Activated T-helper 17 cell treated with anti-CD3 and anti-CD28 coated beads, Interleukin-2, amount 50 U/mL, for 72 hours (primary cell): Measurements from ENCODE around the gene ABCC11. TPM values are rescaled to one million over a fixed set of nuclear protein-coding genes. Genes with fewer than 3 reads are reported as not detected.
A peak's percentile ranks its signal among the peaks of the same experiment; 100 is the strongest.

Experiments
- ATAC-seq: fragments of 150-1000 bp; cut with Tn5 transposase; replicated peaks from 2 replicates; pipeline ENCODE4 v1.10.0; 2021; ENCODE audit warnings: mild to moderate bottlenecking, moderate library complexity
- H3K27ac Mint-ChIP-seq: one replicate; pipeline ENCODE4 v1.8.0; 2022; ENCODE audit warnings: mixed read lengths
- H3K27me3 Mint-ChIP-seq: one replicate; pipeline ENCODE4 v1.8.0; 2022; ENCODE audit warnings: mixed read lengths
- H3K36me3 Mint-ChIP-seq: one replicate; pipeline ENCODE4 v1.8.0; 2022; ENCODE audit warnings: low read depth, mild to moderate bottlenecking, mixed read lengths
- H3K4me1 Mint-ChIP-seq: one replicate; pipeline ENCODE4 v1.8.0; 2022; ENCODE audit warnings: mixed read lengths
- H3K4me3 Mint-ChIP-seq: one replicate; pipeline ENCODE4 v1.8.0; 2022; ENCODE audit warnings: mild to moderate bottlenecking, mixed read lengths
- H3K9me3 Mint-ChIP-seq: one replicate; pipeline ENCODE4 v1.8.0; 2022; ENCODE audit warnings: mixed read lengths
- total RNA-seq, 2 donors: library from RNA; stranded (reverse); gene quantifications; one replicate each; pipeline ENCODE4 v1.2.3, GENCODE V29; 2022

The ABCC11 gene
- total RNA-seq, 2 donors from 2014 or later, result 0.19 to 0.24 TPM

- ATAC-seq, result no peak
- Mint-ChIP-seq H3K27me3 (peaks cover 6% of the 10 kb centered on the region), H3K9me3 (no peaks in the 10 kb centered on the region), H3K36me3 (no peaks in the 10 kb centered on the region), H3K4me1 (peaks cover 8% of the 10 kb centered on the region), H3K4me3 (no peak overlapping the region), H3K27ac (no peak overlapping the region)
These were observed 12.7 kb downstream of the ABCC11 start for GRCh38 chr16:48234630-48235029.

GRCh38 chr16:48232493-48233040 is 14.8 kb downstream of the ABCC11 start:
- Mint-ChIP-seq H3K27me3 (peaks cover 14% of the 10 kb centered on the region), H3K4me1 (peaks cover 8% of the 10 kb centered on the region), H3K36me3 (no peaks in the 10 kb centered on the region), H3K9me3 (no peaks in the 10 kb centered on the region), H3K4me3 (peak overlapping the region; percentile 47), H3K27ac (peak overlapping the region; percentile 59)
- ATAC-seq, result peak; percentile 53

DNA sequence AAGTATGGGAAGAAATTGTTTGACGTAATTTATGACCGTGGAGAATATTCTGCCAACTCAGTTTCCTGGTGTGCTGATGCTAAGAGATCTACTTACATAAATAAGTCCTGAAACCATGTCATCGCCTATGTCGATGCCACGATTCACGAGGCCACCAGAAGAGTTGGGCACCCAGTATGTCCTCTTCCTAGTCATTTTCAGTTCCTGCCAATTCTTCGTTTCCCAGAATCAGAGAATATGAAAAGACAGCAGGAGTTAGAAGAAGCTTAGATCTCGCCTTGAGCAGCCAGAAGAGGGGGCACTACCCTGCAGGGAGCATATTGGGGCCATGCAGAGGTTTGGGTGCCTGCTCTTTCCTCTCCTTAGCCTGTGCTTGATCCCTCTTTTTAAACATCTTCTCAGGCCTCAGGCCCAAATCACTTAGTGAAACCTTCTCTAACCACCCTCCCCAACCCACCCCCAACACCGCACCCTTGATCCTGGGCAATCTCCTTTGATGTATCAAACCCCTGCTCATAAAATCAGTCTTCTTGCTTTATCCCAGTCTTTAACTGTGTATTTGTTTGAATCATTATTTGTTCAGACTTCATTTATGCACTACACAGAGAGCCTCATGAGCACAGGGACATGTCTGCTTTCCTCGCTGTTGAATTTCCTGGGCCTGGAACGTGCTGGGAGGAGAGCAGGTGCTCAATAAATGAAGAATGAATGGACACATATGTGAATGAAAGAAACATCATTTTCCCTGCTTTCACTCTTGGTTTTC is 15.4 kb downstream of the ABCC11 start:
- Mint-ChIP-seq H3K9me3 (no peaks in the 10 kb centered on the region), H3K4me1 (peaks cover 8% of the 10 kb centered on the region), H3K4me3 (peak overlapping the region; percentile 47), H3K36me3 (no peaks in the 10 kb centered on the region), H3K27ac (peak overlapping the region; percentile 59), H3K27me3 (peaks cover 16% of the 10 kb centered on the region)
- peak; percentile 88 for ATAC-seq

- H3K4me1 Mint-ChIP-seq, result no peaks in the 10 kb centered on the region
- H3K36me3 Mint-ChIP-seq, result no peaks in the 10 kb centered on the region
- no peak overlapping the region for H3K4me3 Mint-ChIP-seq
- no peak overlapping the region for H3K27ac Mint-ChIP-seq
- peaks cover 22% of the 10 kb centered on the region for H3K27me3 Mint-ChIP-seq
- ATAC-seq, result no peak
- no peaks in the 10 kb centered on the region for H3K9me3 Mint-ChIP-seq
These were observed 21.9 kb downstream of the ABCC11 start for GRCh38 chr16:48225456-48225855.

DNA sequence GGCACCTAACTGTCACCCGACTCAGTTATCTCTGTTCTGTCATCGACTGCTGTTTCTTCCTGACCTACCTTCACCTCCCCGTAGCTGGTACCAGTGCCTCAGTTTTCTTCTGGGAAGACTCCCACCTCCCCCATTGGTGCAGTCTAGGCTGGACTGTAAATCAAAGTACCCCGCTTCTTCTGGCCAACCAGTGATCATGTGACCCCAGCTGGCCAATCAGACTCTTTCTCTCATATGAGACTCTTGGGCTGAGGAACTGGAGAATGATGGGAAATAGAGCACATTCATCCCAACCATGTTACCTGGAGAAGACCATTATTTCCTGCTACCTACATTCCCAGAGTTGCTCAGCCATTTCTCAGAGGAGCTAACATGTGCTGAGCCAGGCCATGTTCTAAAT is 23.8 kb downstream of the ABCC11 start:
- no peak overlapping the region for H3K27ac Mint-ChIP-seq
- H3K9me3 Mint-ChIP-seq, result no peaks in the 10 kb centered on the region
- no peak for ATAC-seq
- no peaks in the 10 kb centered on the region for H3K36me3 Mint-ChIP-seq
- peaks cover 12% of the 10 kb centered on the region for H3K27me3 Mint-ChIP-seq
- no peaks in the 10 kb centered on the region for H3K4me1 Mint-ChIP-seq
- H3K4me3 Mint-ChIP-seq, result no peak overlapping the region

DNA sequence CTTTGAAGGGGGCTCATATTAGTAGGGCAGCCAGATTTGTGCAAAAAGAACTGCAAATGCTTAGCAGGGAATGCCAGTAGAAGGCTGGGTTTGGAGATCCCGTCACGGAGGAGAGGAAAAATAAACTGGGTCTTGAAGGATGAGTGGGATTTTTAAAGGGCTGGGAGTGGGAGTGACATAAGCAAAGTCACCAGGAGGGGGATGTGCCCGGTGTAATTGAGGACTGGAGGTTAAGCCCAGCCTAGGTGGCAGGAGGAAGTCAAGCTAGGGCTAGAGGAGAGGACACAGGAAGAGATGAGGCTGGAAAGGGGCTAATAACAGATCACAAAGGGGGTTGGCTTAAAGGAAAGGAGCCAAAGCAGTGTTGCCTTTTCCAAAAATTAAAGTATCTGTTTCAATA is 26.4 kb downstream of the ABCC11 start:
- peaks cover 4% of the 10 kb centered on the region for H3K27me3 Mint-ChIP-seq
- no peak overlapping the region for H3K27ac Mint-ChIP-seq
- no peak for ATAC-seq
- H3K36me3 Mint-ChIP-seq, result no peaks in the 10 kb centered on the region
- no peaks in the 10 kb centered on the region for H3K4me1 Mint-ChIP-seq
- H3K9me3 Mint-ChIP-seq, result no peaks in the 10 kb centered on the region
- no peak overlapping the region for H3K4me3 Mint-ChIP-seq

- Mint-ChIP-seq H3K36me3 (no peaks in the 10 kb centered on the region), H3K27me3 (no peaks in the 10 kb centered on the region), H3K4me3 (no peak overlapping the region), H3K27ac (no peak overlapping the region), H3K4me1 (no peaks in the 10 kb centered on the region), H3K9me3 (no peaks in the 10 kb centered on the region)
- ATAC-seq, result peak; percentile 21
These were observed 28.9 kb downstream of the ABCC11 start for GRCh38 chr16:48218473-48218872.

DNA sequence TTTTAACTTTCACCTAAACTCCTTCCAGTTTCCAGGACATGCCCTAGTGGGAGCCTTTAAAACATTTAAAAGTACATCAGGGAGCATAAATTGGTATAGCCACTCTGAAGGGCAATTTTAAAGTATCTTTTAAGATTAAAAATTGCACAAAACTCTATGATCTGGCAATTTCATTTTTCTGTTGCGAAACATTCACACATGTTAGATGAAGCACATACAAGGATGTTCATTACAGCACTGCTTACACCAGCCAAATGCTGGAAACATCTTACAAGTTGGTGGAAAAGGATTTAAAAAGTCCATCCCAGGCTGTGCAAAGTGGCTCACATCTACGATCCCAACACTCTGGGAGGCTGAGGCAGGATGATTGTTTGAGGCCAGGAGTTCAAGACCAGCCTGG is 29.6 kb downstream of the ABCC11 start:
- H3K27me3 Mint-ChIP-seq, result no peaks in the 10 kb centered on the region
- H3K36me3 Mint-ChIP-seq, result no peaks in the 10 kb centered on the region
- no peak overlapping the region for H3K27ac Mint-ChIP-seq
- no peaks in the 10 kb centered on the region for H3K9me3 Mint-ChIP-seq
- no peak for ATAC-seq
- H3K4me3 Mint-ChIP-seq, result no peak overlapping the region
- no peaks in the 10 kb centered on the region for H3K4me1 Mint-ChIP-seq

DNA sequence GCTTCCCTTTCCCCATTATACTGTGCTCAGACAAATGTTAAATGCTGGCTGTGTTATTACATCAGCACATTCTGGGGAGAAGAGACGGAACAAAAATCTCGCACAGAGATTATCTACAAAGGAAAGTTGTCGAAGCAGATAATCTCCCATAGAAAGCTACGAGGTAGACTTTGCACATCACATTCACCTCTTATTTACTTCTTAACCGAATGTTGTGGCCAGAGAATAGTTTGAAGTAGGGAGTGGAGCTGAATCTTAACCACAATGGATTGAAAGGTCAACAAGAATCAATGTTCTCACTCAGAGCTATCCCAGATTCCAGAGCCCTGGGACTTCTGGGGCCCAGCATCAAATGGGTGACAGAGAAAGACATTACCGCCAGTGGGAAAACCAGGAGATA is 31.6 kb downstream of the ABCC11 start:
- no peak for ATAC-seq
- no peak overlapping the region for H3K27ac Mint-ChIP-seq
- no peaks in the 10 kb centered on the region for H3K9me3 Mint-ChIP-seq
- no peak overlapping the region for H3K4me3 Mint-ChIP-seq
- H3K27me3 Mint-ChIP-seq, result no peaks in the 10 kb centered on the region
- no peaks in the 10 kb centered on the region for H3K4me1 Mint-ChIP-seq
- no peaks in the 10 kb centered on the region for H3K36me3 Mint-ChIP-seq

DNA sequence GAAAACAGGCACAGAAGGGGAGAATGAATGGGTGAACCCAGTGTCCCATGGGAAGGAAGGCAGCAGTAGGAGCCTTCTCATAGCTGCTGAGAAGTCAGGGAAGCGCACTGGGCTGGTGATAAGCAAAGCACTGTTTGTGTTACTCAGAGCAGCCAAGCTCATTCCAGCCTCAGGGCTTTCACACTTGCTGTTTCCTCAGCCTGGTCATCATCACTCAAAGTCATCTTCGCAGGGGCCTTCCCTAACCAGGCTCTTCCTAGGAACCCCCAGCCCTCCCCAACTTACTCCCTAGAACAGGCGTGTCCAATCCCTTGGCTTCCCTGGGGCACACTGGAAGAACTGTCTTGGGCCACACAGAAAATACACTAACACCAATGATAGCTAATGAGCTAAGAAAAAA is 35.3 kb downstream of the ABCC11 start:
- ATAC-seq, result no peak
- Mint-ChIP-seq H3K9me3 (no peaks in the 10 kb centered on the region), H3K4me1 (no peaks in the 10 kb centered on the region), H3K27me3 (peaks cover 3% of the 10 kb centered on the region), H3K27ac (no peak overlapping the region), H3K4me3 (no peak overlapping the region), H3K36me3 (no peaks in the 10 kb centered on the region)

DNA sequence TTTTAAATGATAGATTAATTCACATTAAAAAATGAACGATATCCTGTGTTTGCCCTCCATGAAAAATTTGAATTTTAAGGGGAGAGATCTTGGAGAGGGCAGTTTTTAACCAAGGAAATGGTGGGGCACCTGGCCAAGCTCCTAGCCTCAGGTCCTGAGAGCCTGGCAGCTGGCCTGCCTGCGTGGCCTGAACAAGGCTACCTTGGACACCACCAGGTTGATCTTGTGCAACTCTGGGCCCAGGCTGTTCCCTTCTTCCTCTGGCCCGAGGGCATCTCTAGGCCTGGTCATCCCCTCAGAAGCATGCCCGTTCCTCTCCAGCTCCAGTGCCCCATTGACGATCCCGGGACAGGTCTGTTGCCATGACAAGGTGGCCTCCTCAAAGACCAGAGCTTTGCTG is 36.6 kb downstream of the ABCC11 start:
- H3K9me3 Mint-ChIP-seq, result no peaks in the 10 kb centered on the region

DNA sequence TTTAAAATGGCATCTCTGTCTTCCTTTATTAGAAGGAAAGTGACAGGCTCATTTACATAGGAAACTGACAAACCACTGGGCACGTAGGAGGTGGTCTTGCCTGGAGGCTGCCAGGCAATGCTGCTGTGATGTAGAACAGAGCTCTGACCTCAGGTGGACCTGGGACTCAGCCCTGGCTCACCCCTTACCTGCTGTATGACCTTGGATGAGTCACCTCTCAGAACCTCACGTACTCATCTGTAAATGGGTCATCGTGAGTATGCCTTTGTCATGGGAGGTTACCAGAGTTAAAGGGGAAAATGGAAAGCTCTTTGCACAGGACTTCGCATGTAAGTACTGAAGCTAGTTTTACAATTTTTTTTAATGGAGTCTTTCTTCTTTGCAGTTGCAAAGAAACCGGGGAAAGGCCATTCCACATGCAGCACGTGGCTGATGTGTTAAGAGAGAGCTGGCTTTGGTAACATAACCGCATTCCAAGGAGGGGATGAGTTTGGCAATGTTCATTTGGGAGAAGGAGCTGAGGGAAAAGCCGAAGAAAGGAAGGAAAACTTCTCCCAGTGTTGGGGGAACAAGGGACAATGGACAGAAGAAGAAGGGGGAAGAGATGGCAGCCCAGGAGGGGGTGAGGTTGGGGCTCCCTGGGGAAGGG is 40.6 kb downstream of the ABCC11 start:
- Mint-ChIP-seq H3K36me3 (no peaks in the 10 kb centered on the region), H3K27me3 (peaks cover 15% of the 10 kb centered on the region), H3K9me3 (no peaks in the 10 kb centered on the region), H3K4me3 (peak overlapping the region; percentile 5), H3K4me1 (peaks cover 4% of the 10 kb centered on the region), H3K27ac (peak overlapping the region; percentile 55)
- peak; percentile 98 for ATAC-seq

More for the DNA sequence above, 36.6 kb downstream of the ABCC11 start:
- Mint-ChIP-seq H3K4me1 (peaks cover 4% of the 10 kb centered on the region), H3K27ac (no peak overlapping the region), H3K4me3 (no peak overlapping the region), H3K27me3 (peaks cover 7% of the 10 kb centered on the region), H3K36me3 (no peaks in the 10 kb centered on the region)
- ATAC-seq, result no peak

- no peaks in the 10 kb centered on the region for H3K36me3 Mint-ChIP-seq
- H3K27ac Mint-ChIP-seq, result no peak overlapping the region
- H3K4me3 Mint-ChIP-seq, result no peak overlapping the region
- H3K27me3 Mint-ChIP-seq, result peaks cover 15% of the 10 kb centered on the region
- ATAC-seq, result no peak
- H3K4me1 Mint-ChIP-seq, result peaks cover 4% of the 10 kb centered on the region
- no peaks in the 10 kb centered on the region for H3K9me3 Mint-ChIP-seq
These were observed 42.6 kb downstream of the ABCC11 start for GRCh38 chr16:48204825-48205151.

GRCh38 chr16:48203974-48204824 is 43.1 kb downstream of the ABCC11 start:
- Mint-ChIP-seq H3K27ac (no peak overlapping the region), H3K36me3 (no peaks in the 10 kb centered on the region), H3K4me3 (no peak overlapping the region), H3K9me3 (no peaks in the 10 kb centered on the region), H3K4me1 (peaks cover 4% of the 10 kb centered on the region), H3K27me3 (peaks cover 15% of the 10 kb centered on the region)
- ATAC-seq, result no peak
